HepG2 (cell line): ENCODE results near the gene RTN4. TPM values are rescaled to one million over a fixed set of nuclear protein-coding genes. Genes with fewer than 3 reads are reported as not detected.

Experiments
- FOSL1 ChIP-seq: sonication (generic); formaldehyde crosslinking; IDR thresholded peaks from 2 replicates; pipeline ENCODE4 v1.9.0; 2021; ENCODE audit warnings: missing genetic modification reagents, borderline replicate concordance
- HNRNPLL ChIP-seq: fragments of 200-400 bp; formaldehyde crosslinking; IDR thresholded peaks from 2 replicates; pipeline ENCODE4 v1.6.1; 2017; ENCODE audit warnings: mild to moderate bottlenecking, low read depth, low read length; ENCODE audit not compliant: poor library complexity, severe bottlenecking
- LCORL ChIP-seq, 2 experiments: fragments of 450-650 bp in 1 of 2; sonication (generic) in 1 of 2; formaldehyde crosslinking in 1 of 2; IDR thresholded peaks; 2 replicates each; pipeline versions ENCODE4 v1.5.0 to v1.6.1; 2017 to 2020; ENCODE audit warnings: antibody characterized with exemption in 1 of 2, missing genetic modification reagents in 1 of 2
- ONECUT2 ChIP-seq: sonication (generic); formaldehyde crosslinking; IDR thresholded peaks from 2 replicates; pipeline ENCODE4 v1.4.0; 2020; ENCODE audit warnings: missing genetic modification reagents
- PPARG ChIP-seq: conservative IDR thresholded peaks from 2 replicates; pipeline ENCODE4 v1.6.1; 2016; ENCODE audit warnings: missing biosample characterization, missing genetic modification reagents
- RBAK ChIP-seq: sonication (generic); formaldehyde crosslinking; IDR thresholded peaks from 2 replicates; pipeline ENCODE4 v1.5.1; 2020; ENCODE audit warnings: mild to moderate bottlenecking, missing genetic modification reagents
- REPIN1 ChIP-seq: sonication (generic); formaldehyde crosslinking; IDR thresholded peaks from 2 replicates; pipeline ENCODE4 v1.8.0; 2022; ENCODE audit warnings: missing genetic modification reagents, low read depth, mild to moderate bottlenecking, borderline replicate concordance
- SAP130 ChIP-seq: IDR thresholded peaks from 2 replicates; pipeline ENCODE4 v1.6.1; 2016; ENCODE audit warnings: low read depth
- SMARCE1 ChIP-seq: fragments of 450-650 bp; IDR thresholded peaks from 2 replicates; pipeline ENCODE4 v1.6.1; 2017; ENCODE audit warnings: borderline replicate concordance
- THAP11 ChIP-seq: IDR thresholded peaks from 2 replicates; pipeline ENCODE4 v1.6.1; 2016; ENCODE audit warnings: missing biosample characterization, missing genetic modification reagents
- WIZ ChIP-seq: sonication (generic); formaldehyde crosslinking; IDR thresholded peaks from 2 replicates; pipeline ENCODE4 v1.5.1; 2020; ENCODE audit warnings: mild to moderate bottlenecking, missing genetic modification reagents
- ZBTB2 ChIP-seq: sonication (generic); formaldehyde crosslinking; IDR thresholded peaks from 2 replicates; pipeline ENCODE4 v1.8.0; 2022; ENCODE audit warnings: low read depth, missing genetic modification reagents
- ZNF251 ChIP-seq: sonication (generic); formaldehyde crosslinking; IDR thresholded peaks from 2 replicates; pipeline ENCODE4 v1.9.0; 2021; ENCODE audit warnings: mild to moderate bottlenecking, missing genetic modification reagents
- ZNF276 ChIP-seq: sonication (generic); formaldehyde crosslinking; IDR thresholded peaks from 2 replicates; pipeline ENCODE4 v1.4.0; 2020; ENCODE audit warnings: mild to moderate bottlenecking, low read depth, missing genetic modification reagents
- ZNF318 ChIP-seq: sonication (generic); formaldehyde crosslinking; IDR thresholded peaks from 2 replicates; pipeline ENCODE4 v1.4.0; 2020; ENCODE audit warnings: mild to moderate bottlenecking, missing genetic modification reagents
- ZNF788 ChIP-seq: sonication (generic); formaldehyde crosslinking; IDR thresholded peaks from 2 replicates; pipeline ENCODE4 v1.5.0; 2020; ENCODE audit warnings: mild to moderate bottlenecking, missing genetic modification reagents, borderline replicate concordance
- ZNF891 ChIP-seq: sonication (generic); formaldehyde crosslinking; IDR thresholded peaks from 2 replicates; pipeline ENCODE4 v1.5.0; 2020; ENCODE audit warnings: mild to moderate bottlenecking, missing genetic modification reagents
- polyA plus RNA-seq, 8 experiments: library from polyadenylated mRNA; depleted of rRNA in 3 of 8; stranded (reverse) in 7 of 8; unstranded in 1 of 8; fragments of >200 nt; fragmentation: Illumina TruSeq in 4 of 8; extraction: Trizol in 4 of 8; gene quantifications; 2 replicates each; pipeline versions ENCODE4 v1.2.1 to v1.2.3, GENCODE V29; 2011 to 2016; ENCODE audit warnings: low read depth in 4 of 8, missing spikeins in 1 of 8, mixed read lengths in 1 of 8; ENCODE audit not compliant: insufficient read depth in 1 of 8
- total RNA-seq, 5 experiments: library from RNA; depleted of rRNA; stranded (reverse); fragments of >200 nt; fragmentation: Illumina TruSeq; extraction: Trizol; gene quantifications; 2 replicates each; pipeline ENCODE4 v1.2.3, GENCODE V29; 2016; ENCODE audit warnings: low read depth in 1 of 5

RTN4 gene
- total and polyA plus RNA-seq, 2 of the 13 experiments (the other 11 are each of a cell fraction or from before 2014, with no cell fraction given) = 98.4 to 133 TPM

- TF ChIP-seq FOSL1 (CRISPR knock-in tag) (peak; percentile 87), RBAK (peak; percentile 67; the same call in 1 of the 2 replicates), ZBTB2 (CRISPR knock-in tag) (peak; percentile 75), ZNF891 (CRISPR knock-in tag) (no peak), ZNF251 (CRISPR knock-in tag) (no peak), ZNF788 (peak; percentile 68; the same call in 1 of the 2 replicates), ZNF318 (CRISPR knock-in tag) (no peak), HNRNPLL (peak; percentile 92), ONECUT2 (CRISPR knock-in tag) (0 out of 2 replicates have a peak, but pooled peaks have one; percentile 29), THAP11 (CRISPR knock-in tag) (peak; percentile 76), PPARG (no peak), LCORL (IDR thresholded peaks at IDR 0.05) (no peak), LCORL (CRISPR knock-in tag; IDR thresholded peaks at IDR 0.05) (peak; percentile 43), WIZ (CRISPR knock-in tag) (peak; percentile 65; the same call in 1 of the 2 replicates), REPIN1 (CRISPR knock-in tag) (peak; percentile 91), SMARCE1 (no peak), ZNF276 (CRISPR knock-in tag) (no peak), SAP130 (CRISPR knock-in tag) (peak; percentile 97)
These were observed at the start of gene RTN4 (continued) for GRCh38 chr2:55050100-55050994.
